Adrenal gland (tissue), 12 donors: ENCODE data around the gene SELENOT. TPM values are rescaled to one million over a fixed set of nuclear protein-coding genes. Genes with fewer than 3 reads are reported as not detected.

Experiments used
- DNase-seq, 7 donors: peaks; one replicate each; pipeline ENCODE4 v3.0.0-alpha.2; 2019 to 2020
- H3K27ac ChIP-seq, 5 donors: fragments of 200-600 bp; sonication (generic) in 4 of 5; 1 replicate in 3 of 5; 2 replicates in 2 of 5; pipeline versions ENCODE4 v1.5.1 to v1.8.0; 2016 to 2020; ENCODE audit warnings: mild to moderate bottlenecking in 1 of 5
- H3K27me3 ChIP-seq: fragments of 200-600 bp; 2 replicates; pipeline ENCODE4 v1.8.0; 2021
- H3K36me3 ChIP-seq, 2 donors: fragments of 200-600 bp; replicated peaks in 1 of 2; 1 replicate in 1 of 2; 2 replicates in 1 of 2; pipeline versions ENCODE4 v1.5.1 to v1.8.0; 2018 to 2022
- H3K4me1 ChIP-seq, 2 donors: fragments of 200-600 bp; replicated peaks in 1 of 2; 1 replicate in 1 of 2; 2 replicates in 1 of 2; pipeline versions ENCODE4 v1.5.1 to v1.8.0; 2018 to 2021
- H3K4me3 ChIP-seq, 4 donors: fragments of 200-600 bp; sonication (generic) in 3 of 4; one replicate each; pipeline ENCODE4 v1.5.1; 2016 to 2018
- H3K9me3 ChIP-seq, 3 donors: fragments of 200-600 bp; sonication (generic) in 1 of 3; replicated peaks in 1 of 3; 1 replicate in 2 of 3; 2 replicates in 1 of 3; pipeline versions ENCODE4 v1.5.1 to v1.8.0; 2016 to 2021
- CTCF ChIP-seq, 6 experiments: fragments of 450-650 bp in 4 of 6; fragments of 200-600 bp in 2 of 6; sonication (generic) in 1 of 6; IDR thresholded peaks; 1 replicate in 5 of 6; 2 replicates in 1 of 6; pipeline versions ENCODE4 v1.5.1 to v1.8.0; 2016 to 2021; ENCODE audit warnings: antibody characterized with exemption in 6 of 6, mild to moderate bottlenecking in 2 of 6, moderate library complexity in 1 of 6
- POLR2A ChIP-seq, 2 donors: fragments of 450-650 bp; IDR thresholded peaks; one replicate each; pipeline ENCODE4 v1.6.1; 2017; ENCODE audit warnings: antibody characterized with exemption in 2 of 2, mild to moderate bottlenecking in 2 of 2, moderate library complexity in 1 of 2
- WGBS, 4 donors: extraction: QIAGEN DNeasy Blood & Tissue Kit in 2 of 4; methylation state at CpG; one replicate each; pipeline versions ENCODE4 v1.1.5 to v1.1.7; 2013 to 2017; 5-methylcytosine and 5-hydroxymethylcytosine counted together
- intact Hi-C, 2 donors: fragments of 100-400 bp; cut with DNase I; formaldehyde crosslinking; loops; one replicate each; pipeline versions ENCODE4 v1.14.1 to v1.15.0; 2022 to 2023
- polyA plus RNA-seq, 3 donors: library from polyadenylated mRNA; stranded (reverse); fragments of 200-250 nt in 2 of 3; fragments of 350-450 nt in 1 of 3; fragmentation: Illumina TruSeq in 1 of 3; extraction: RNeasy Lipid Tissue Mini Kit (QIAGEN cat#74804) in 1 of 3; gene quantifications; one replicate each; pipeline ENCODE4 v1.2.3, GENCODE V29; 2013 to 2014
- total RNA-seq, 9 donors: library from RNA; depleted of rRNA in 4 of 9; stranded (reverse); fragments of >200 nt in 4 of 9; fragments of 120-200 nt in 1 of 9; fragmentation: NEBNext Ultra II Directional in 1 of 9; extraction: Animal tissue kit (Norgen Biotek cat#: 25700) in 1 of 9; gene quantifications; one replicate each; pipeline versions ENCODE4 v1.1.0 to v1.2.4, GENCODE V29; 2013 to 2023
- donor health status: healthy with polysubstance abuse.
- donor health status: Bipolar disorder and iron deficiency.
- donor health status: DM: yes; HTN: yes; CAD: no.
- donor health status: DM: no; HTN: no; CAD: no.
- donor health status: DM: no; HTN: no; CAD: no.
- donor health status: DM: yes; HTN: yes; CAD: no.

SELENOT gene
- total and polyA plus RNA-seq, 12 donors: 19.4 to 323 (median 151) TPM

DNA sequence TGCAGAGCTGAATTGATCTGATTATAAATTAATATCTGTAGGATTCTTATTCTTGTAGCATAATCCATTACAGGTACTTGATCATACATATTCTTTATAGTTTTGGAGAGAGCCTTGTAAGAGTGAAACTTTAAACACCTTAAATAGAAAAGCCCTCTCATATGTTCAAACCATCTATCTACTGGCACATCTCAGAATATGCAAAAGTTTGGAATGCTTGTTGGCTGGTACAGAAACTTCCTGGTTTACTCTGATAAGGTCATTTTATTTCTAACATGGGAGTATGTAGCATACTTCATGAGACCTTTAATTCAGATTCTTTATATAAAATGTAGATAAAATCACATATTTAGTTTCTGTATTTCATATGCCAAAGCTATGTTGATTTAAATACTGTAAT, 21.9 kb upstream of the SELENOT start:
- DNase-seq: no peak
- no peak for TF ChIP-seq POLR2A (IDR thresholded peaks at IDR 0.05)
- Histone ChIP-seq H3K27me3 (no peaks in the 10 kb centered on the region), H3K27ac (no peak overlapping the region), H3K4me3 (no peak overlapping the region), H3K9me3 (no peaks in the 10 kb centered on the region), H3K4me1 (no peaks in the 10 kb centered on the region), H3K36me3 (peaks cover 0 to 51% of the 10 kb centered on the region in 2 donors)
- intact Hi-C loops: no loop called here

- Histone ChIP-seq H3K4me1 (no peaks in the 10 kb centered on the region), H3K4me3 (no peak overlapping the region), H3K36me3 (peaks cover 0 to 43% of the 10 kb centered on the region in 2 donors), H3K27ac (no peak overlapping the region), H3K27me3 (no peaks in the 10 kb centered on the region), H3K9me3 (no peaks in the 10 kb centered on the region)
- 81 to 94% (median 89%) methylated on average over 2 of the region's 2 CpGs for WGBS, 4 donors
- TF ChIP-seq CTCF (IDR thresholded peaks at IDR 0.05) (no peak), POLR2A (IDR thresholded peaks at IDR 0.05) (no peak)
- DNase-seq: no peak
- intact Hi-C loops: no loop called here
Observed at GRCh38 chr3:150582620-150583019, 20.5 kb upstream of the SELENOT start.

DNA sequence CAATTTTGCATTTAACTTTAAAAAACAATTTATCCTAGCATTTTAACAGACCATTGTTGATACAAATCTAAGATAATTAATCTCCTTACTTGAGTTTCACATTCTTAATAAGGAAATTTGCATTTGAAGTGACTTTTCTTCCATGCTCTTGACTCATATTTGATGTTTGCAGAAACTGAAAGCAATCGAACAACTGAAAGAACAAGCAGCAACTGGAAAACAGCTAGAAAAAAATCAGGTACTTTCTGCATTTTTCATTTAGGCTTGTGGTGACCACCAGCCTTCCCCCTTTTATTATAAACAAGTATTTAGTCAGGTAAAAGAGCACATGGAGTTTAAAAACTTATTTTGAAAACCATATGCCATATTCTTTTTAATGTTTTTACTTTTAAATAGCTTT, 20.1 kb upstream of the SELENOT start:
- H3K4me3 ChIP-seq: no peak overlapping the region
- H3K4me1 ChIP-seq: no peaks in the 10 kb centered on the region
- DNase-seq: no peak
- WGBS, 4 donors: 73 to 81% (median 78%) methylated on average over 1 of the region's 1 CpG
- TF ChIP-seq POLR2A (IDR thresholded peaks at IDR 0.05): no peak
- TF ChIP-seq CTCF (IDR thresholded peaks at IDR 0.05): no peak
- intact Hi-C loops: no loop called here
- H3K9me3 ChIP-seq: no peaks in the 10 kb centered on the region
- no peak overlapping the region for H3K27ac ChIP-seq
- peaks cover 0 to 43% of the 10 kb centered on the region in 2 donors for H3K36me3 ChIP-seq
- H3K27me3 ChIP-seq: no peaks in the 10 kb centered on the region

DNA sequence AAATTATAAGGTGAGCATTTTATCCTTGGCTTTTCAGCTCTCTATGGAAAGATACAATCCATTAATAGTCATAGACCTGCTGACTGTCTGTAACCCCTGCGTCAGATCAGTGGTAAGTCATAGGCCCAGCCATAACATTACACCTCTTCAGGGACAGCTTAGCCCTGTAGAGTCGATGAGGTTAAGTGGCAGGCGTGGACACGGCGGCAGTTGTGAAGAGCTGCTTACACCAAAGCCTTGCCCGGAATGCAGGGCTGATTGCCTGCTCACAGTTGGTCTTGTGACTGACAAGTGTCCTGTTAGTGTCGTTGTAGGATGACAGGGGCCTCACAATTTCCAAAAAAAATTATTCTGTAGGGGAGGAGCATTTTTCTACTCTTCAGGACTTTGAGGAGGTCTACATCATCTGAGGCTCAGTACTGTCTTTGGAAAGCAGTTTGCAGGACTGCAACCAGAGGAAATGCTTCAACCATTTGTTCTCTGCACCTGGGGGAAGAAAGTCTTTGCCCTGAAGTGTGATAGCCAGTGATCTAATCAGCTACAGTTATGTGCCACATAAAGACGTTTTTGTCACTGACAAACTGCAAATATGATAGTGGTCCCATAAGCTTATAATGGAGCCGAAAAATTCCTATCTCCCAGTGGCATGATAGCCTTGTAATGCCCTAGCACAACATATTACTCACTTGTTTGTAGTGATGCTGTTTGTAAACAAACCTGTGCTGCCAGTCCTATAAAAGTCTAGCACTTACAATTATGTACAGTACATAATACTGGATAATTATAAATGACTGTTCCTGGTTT, 14.9 kb upstream of the SELENOT start:
- TF ChIP-seq CTCF (IDR thresholded peaks at IDR 0.05): no peak
- TF ChIP-seq POLR2A (IDR thresholded peaks at IDR 0.05): no peak
- H3K4me3 ChIP-seq: no peak overlapping the region
- H3K36me3 ChIP-seq: peaks cover 0 to 17% of the 10 kb centered on the region in 2 donors
- H3K9me3 ChIP-seq: no peaks in the 10 kb centered on the region
- H3K27me3 ChIP-seq: no peaks in the 10 kb centered on the region
- intact Hi-C loops: no loop called here
- H3K27ac ChIP-seq: no peak overlapping the region
- DNase-seq: no peak
- WGBS, 4 donors: 49 to 73% (median 65%) methylated on average over 4 to 9 of the region's 9 CpGs
- no peaks in the 10 kb centered on the region for H3K4me1 ChIP-seq

GRCh38 chr3:150589759-150590158, 13.4 kb upstream of the SELENOT start:
- Histone ChIP-seq H3K27me3 (no peaks in the 10 kb centered on the region), H3K9me3 (no peaks in the 10 kb centered on the region), H3K4me1 (no peaks in the 10 kb centered on the region), H3K36me3 (peaks cover 0 to 6% of the 10 kb centered on the region in 2 donors), H3K27ac (no peak overlapping the region), H3K4me3 (no peak overlapping the region)
- no peak for DNase-seq
- 73 to 82% (median 80%) methylated on average over 5 to 6 of the region's 6 CpGs for WGBS, 4 donors
- intact Hi-C loops: no loop called here
- TF ChIP-seq POLR2A (IDR thresholded peaks at IDR 0.05): no peak
